ENCODE data around the gene KCND3. TPM values are rescaled to one million over a fixed set of nuclear protein-coding genes. Genes with fewer than 3 reads are reported as not detected.
"Not testable (repeated sequence)": the region's sequence is repeated elsewhere in the genome, so short reads cannot be mapped to it uniquely, and the experiment has no call there.

The KCND3 gene
- total RNA-seq, 1 experiment from 2014 or later: not detected

DNA sequence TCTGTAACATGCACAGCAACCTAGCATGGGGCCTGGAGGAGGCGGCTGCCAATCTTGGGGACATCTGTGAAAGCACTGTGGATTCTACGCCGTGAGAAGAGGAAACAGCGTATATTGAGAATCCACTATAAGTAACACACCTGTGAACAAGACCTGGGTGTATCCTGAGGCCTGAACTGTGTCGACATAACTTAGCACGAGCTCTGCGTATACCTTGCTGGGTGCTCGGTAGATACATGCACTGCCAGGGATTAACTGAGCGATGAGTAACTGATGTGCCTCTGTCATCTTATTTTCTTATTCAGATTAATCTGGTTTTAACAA is 175.2 kb downstream of the KCND3 start:
- no peak for DNase-seq (ENCODE audit: low read depth)

DNA sequence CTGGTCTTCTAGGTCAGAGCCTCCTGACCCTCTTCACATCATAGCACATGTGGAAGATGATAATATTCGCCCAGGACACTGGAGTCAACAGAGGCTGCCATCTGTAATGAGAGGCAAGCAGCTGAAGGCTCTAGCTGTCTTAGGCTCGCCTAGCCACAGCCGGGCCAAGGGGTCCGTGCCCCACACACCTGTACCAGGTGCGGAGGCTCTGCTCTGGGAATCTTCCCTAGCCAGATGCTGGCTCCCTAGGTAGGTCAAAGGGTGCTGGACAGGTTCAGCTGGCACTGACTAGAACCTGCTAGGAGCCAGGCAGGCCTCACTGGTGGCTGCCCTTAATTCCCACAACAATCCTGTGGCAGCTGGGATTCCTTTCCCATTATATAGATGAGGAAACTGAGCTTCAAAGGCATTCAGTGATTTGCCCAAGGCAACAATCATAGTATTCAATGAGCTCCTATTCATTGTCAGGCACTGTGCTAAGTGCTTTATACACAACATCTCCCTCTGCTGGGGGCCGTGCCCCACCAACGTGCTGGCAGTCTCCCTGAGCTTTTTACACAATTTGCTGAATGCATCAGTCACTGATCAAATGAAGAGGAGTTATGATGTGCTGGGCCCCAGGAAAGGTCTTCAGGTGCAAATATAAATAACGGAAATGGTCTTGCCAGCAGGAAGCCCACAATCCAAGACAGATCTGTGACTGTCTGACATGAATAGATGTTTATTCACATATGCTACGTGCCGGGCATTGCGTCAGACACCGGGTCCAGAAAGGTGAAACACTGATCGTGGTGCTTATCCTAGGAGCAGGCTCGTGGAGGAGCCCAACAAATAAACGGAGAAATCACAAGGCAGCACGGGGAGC is 175.8 kb downstream of the KCND3 start:
- no peak for DNase-seq (ENCODE audit: low read depth)

DNA sequence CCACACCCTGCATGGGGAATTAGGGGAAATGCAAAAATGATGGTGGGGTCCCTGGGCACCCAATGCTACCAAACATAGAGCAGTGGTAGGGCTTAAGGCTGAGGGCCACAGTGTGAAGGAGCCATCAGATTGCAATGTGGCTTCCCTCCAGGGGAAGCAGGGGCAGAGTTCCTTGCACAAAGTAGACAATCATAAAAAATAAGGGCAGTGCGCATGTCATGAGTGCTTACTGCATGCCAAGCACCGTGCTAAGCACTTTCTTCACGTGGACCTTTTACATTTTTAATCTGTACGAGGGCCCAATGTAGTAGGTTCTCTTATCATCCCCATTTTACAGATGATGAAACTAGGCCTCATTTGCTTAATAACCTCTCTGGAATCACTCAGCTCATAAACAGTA is 177.2 kb downstream of the KCND3 start:
- DNase-seq (ENCODE audit: low read depth): no peak

DNA sequence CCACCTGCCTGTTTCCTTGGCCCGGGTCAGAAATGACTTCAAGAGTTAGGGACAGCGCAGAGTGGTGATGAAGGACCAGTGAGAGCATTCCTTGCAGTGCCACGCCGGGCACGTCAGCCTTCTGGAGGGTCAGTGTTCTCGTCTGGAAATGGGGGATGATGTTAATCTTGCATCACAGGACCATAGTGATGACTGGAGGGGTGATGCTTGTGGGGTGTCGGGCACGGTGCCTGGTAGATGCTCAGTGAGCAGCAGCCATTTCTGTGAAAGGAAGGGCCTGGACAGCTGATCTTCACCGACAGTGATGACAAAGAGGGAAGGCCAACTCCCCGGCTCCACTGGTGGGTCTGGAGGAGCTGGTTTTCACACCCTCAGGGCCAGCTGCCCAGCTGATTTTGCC is 177.6 kb downstream of the KCND3 start:
- no peak for DNase-seq (ENCODE audit: low read depth)

DNA sequence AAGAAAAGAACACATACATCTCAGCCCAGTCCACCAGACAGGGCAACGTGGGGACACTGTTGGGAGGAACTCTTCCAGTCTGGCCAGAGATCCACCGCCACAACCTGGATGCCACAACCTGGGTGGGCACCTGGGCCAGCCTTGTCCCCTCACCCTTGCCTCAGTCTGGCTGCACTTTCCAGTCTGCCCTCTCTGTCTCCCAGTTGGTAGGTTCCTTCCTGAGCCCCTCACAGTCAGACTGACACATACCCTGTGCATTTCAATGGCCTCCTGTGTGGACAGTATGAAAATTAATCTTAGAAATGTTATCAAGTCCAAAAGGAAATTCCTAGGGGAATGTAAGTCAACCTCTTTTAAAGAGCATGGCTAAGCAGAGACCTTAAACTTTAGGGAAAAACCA is 184.2 kb downstream of the KCND3 start:
- no peak for DNase-seq (ENCODE audit: low read depth)

DNA sequence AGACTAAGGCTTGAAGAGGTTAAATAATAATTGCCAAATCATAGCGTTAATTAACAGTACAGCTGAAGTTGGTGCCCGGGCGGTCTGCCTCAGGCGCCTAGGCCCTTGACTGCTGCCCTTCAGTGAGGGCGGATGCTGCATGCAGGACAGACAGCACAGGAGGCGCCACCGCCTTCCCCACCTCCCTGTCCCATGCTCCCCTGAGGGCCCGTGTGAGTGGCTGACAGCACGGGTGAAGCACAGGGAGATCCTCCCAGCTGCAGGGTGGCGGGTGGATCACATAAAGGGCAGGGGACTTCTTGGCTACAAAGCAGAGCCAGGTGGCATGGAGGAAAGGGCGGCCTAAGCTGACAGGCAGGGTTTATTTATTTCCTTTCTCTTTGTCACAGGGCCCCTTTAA is 184.7 kb downstream of the KCND3 start:
- DNase-seq (ENCODE audit: low read depth): no peak

DNA sequence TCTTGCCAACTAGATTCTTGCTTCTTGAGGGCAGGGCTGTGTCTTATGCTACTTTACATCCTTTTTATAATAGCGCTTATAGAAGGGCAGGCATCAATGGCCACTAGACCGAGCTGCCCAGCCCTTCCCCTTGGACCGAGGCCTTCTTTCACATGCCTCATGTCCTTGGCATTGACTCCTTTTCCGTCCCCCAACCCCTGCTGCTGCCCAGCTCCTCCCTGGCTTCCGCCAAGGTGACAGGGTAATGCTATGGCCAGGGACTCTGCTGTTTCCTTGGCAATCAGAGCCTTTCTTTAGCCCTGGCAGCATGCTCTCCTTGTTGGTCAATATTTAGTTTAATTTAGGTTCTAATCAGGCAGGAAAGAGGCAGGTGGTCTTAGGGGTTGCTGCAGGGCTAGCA is 185.5 kb downstream of the KCND3 start:
- DNase-seq (ENCODE audit: low read depth): no peak

DNA sequence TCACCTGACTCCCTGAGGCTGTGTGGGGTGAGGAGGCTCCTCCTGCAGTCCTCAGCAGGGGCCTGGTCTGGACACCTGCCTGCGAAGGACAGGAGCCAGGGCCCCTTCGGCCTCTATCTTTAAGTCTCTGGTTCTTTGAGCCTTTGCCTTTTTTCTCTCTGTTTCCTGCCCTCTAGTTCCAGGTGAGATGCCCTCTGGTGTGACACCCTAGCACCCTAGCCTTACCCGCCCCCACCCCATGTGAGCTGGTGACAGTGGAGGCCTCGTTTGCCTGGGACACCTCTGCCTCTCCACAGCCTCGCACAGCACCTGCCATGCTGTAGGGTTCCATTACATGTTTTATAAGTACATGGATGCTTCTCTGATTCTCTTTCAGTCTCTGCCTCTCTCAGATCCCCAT is 186.5 kb downstream of the KCND3 start:
- no peak for DNase-seq (ENCODE audit: low read depth)

DNA sequence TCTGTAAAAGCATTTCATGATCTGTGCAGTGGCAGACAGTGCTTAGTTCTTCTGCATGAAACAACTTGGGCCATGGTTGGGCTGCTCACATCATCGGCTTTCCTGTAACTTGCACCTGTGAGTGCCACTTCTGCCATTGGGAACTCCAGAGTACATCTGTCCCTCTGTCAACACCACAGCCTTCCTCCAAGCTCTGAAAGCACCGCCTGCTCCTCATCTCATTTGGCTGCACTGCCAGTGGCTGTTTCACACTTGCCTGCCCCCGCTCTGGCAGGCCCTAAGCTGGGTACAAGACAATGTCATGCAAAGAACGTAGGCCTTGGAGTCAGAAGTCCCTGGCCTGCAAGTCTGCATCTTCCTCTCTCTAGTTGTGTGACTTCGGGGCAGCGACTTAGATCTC is 187.4 kb downstream of the KCND3 start:
- no peak for DNase-seq (ENCODE audit: low read depth)

DNA sequence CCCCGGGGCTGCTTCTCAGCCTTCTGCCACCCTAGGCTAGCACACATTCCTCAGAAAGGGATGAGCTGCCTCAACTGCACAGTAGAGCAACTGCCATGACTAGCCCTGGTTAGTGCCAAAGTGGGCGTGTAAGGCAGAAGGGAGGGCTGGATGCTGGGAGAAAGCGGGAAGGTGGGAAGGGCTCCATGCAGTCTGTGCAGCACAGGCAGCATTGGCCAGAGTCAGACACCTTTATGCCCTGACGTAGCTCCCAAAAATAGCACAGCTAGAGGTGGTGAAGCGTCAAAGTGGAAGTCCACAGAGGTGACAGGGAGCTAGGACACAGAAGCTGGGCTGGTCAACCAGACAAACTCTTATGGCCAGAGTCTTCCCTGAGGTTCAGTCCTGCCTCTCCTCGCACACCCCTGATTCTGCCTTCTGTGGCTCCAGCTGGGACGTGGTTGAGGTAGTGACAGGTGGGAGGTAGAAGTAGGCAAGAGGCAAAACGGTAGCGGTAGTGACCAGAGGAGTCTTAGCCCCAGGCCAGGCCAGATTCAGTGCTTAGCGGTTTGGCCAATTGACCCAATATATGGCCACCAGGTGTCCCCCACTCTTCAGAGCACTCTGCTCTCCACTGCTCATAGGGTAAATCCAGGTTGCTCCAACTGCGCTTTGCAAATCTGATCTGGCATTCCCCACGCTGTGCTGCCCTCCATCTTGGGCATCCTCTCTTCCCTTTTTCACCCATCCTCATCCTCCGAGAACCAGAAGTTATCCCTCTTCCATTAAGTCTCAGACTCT is 188.2 kb downstream of the KCND3 start:
- DNase-seq (ENCODE audit: low read depth): no peak

DNA sequence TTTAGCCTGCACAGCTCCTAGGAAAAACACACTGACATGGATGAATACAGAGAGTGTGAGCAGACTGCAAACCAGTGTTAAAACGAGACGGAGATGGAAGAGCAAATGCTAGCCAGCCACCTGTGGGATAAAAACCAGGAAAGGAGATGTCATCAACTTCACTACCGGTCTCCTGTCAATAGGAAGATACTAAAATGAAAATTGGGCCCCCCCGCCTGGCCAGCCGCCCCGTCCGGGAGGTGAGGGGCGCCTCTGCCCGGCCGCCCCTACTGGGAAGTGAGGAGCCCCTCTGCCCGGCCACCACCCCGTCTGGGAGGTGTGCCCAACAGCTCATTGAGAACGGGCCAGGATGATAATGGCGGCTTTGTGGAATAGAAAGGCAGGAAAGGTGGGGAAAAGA is 189.7 kb downstream of the KCND3 start:
- not testable (repeated sequence) for DNase-seq (ENCODE audit: low read depth)

DNA sequence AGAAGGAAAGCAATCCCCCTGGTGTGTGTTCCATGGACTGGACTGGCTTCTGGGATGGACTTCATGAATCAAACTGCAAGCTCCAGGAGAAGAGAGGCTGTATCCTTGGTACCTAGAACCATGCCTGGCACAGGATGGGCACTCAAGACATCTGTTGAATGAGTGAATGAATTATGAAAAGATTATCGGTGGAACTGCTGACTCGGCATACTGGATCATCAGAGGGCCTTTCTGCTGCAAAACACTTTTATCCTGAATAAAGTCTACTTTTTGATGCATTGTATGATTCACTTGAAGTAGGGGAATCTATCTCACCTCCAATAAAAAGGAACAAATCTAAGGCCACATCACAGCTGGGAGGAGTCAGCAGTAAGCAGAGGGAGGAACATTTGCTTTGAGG is 190.9 kb downstream of the KCND3 start:
- DNase-seq (ENCODE audit: low read depth): no peak

DNA sequence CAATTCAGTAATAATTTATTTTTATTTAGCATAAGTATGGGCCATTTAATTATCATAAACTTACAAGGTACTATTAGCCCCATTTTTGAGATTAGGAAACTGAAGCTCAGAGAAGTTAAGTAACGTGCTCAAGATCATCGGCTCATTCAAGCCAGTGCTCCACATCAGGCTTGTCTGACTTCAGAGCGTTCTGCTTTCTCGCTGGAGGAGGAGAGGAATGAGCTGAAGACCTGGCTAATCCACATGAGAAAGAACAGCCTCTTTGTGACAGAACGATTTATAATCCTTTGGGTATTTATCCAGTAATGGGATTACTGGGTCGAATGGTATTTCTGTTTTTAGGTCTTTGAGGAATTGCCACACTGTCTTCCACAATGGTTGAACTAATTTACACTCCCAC is 194.1 kb downstream of the KCND3 start:
- DNase-seq (ENCODE audit: low read depth): no peak

DNA sequence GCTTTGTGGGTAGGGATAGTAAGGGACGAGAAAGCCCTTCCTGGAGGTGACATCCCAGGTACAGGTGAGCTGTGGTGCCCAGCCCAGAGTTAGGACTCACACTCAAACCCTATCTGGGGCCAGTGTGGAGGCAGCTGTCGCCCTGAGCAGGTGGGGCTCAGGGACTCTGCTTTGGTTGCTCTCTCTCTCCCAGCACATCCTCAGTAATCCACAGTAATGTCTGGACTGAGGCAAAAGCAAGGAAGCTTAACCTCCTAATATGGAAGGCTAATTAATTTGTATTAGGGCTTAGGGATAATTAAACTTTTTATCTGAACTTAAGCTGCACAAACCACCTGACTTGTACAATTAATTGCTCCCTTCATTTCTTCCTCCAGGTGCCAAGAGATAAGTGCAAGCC is 195.5 kb downstream of the KCND3 start:
- no peak for DNase-seq (ENCODE audit: low read depth)

DNA sequence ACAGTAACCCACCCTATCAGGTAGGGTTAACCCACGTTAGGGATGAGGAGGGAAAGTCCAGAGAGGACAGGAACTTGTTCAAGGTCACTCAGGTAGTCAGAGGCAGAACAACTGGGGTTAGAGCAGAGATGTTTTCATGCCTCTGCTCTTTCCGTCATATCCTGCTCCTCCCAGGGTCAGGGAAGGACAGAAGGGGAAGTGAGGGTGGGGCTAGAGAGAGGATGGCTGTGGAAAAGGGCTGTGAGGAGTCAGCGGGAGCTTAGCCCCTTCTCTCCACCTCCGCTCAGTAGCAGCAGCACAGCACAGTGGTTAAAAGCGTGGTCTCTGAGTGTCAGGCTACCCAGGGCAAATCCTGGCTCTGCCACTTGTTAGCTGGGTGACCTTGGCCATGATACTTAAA is 197.2 kb downstream of the KCND3 start:
- DNase-seq (ENCODE audit: low read depth): no peak

DNA sequence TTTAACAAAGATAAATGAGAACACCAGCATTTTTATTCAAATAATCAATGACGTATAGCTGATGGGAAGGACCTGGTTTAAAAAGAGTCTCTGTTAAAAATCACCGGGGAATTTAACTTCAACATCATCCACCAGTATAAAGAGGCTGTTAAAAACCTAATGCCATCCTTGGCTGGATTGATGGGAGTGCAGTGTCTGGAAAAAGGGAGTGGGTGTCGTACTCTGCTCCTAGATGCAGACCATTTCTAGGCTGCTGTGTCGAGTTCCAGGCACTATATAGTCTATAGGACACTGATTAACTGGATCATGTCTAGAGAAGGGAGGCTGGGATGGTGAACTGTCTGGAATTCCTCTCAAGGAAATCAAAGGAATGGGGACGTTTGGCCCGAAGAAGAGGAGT is 197.7 kb downstream of the KCND3 start:
- DNase-seq (ENCODE audit: low read depth): no peak

DNA sequence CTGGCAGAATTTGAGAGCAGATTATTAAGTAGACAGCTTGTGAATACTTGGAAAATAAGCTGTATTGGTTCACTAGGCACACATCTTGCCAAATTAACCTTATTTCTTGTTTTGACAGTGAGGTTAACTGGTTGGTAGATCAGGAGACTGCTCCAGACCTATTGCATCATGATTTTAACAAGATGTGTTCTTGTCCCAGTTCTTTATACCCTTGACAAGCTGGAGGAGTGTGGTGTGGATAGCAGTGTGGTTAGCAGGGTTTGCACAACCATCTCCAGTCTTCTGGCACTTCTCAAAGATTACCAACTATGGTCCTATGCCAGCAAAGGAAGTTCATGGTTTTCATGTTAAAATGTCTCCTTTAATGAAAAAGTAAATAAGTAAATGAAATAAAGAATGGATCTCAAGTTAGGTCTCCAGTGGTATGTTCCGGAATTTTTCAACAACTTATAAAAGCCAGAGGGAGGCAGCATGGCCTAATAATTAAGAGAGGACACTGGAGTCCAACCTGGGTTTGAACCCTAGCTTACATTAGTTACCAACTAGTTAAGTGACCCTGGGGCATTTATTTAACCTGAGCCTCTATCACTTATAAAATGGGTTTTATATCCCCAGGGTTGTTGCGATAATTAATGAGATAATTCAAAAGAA is 199.7 kb downstream of the KCND3 start:
- peak; percentile 1 for DNase-seq (ENCODE audit: low read depth)

DNA sequence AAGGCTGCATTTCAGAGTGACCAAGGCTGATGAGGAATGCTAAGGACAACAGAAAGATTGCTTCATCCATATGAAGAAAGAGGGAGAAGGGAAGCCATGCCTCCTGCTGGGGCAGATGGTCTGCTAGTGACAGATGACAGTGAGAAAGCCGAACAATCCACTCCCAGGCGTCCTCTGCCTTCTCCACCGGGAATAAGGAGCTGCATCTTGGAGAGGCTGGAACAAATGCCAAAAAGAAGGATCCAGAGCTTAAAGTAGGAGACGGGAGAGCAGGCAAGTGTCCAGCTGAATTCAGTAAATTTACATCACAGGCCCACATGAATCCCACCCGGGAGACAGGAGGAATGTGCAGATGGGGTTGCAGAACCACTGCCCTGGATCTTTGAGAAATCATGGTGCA is 200.3 kb downstream of the KCND3 start:
- DNase-seq (ENCODE audit: low read depth): no peak

DNA sequence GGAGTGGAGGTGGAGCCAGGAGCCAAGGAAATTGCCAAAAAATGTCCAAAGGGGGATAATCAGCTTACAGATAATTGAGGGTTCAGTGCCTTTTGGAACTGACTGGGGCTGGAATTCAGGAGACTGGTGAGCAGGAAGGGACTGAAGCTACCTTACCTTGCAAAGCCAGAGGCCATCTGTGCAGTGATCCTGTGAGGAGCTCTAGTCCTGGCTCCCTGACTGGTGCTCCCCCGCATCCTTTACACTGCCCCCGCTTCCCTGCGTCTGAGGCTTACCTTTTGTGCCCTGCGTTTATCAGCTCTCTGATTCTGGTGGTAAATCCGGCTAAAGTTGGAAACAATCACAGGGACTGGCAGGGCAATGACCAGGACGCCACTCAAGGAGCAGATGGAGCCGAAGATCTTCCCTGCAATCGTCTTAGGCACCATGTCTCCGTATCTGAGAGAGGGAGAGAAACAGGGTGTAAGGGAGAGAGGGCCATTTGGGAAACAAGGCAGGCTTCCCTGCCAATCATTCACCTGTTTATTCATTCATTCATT is 202.7 kb downstream of the KCND3 start:
- no peak for DNase-seq (ENCODE audit: low read depth)

DNA sequence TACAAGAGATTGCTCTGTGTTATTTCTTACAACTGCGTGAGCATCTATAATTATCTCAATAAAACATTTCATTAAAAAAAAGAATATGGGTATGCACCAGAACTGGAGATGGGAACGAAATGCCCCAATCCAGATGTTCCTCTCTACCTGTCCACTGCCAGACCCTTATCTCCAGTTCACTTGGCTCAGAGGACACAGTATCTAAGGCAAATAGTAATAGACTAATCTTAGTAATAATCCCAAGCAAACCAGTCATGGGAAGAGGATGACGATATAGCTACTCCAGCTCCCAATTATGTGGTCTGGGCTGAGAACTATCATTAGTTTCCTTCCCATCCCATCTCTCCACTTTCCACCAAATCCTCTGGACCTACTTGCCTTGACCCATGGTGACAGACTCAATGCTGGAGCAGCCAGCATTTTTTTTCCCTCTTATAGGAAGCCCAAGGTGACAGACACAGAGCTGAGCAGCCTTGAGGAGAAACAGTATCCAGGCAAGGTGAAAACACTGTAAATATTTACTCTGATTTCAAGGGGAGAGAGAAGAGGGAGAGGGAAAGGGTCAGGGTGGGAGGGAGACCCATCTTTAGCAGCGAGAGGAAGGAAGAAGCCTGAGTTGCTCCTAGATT is 205.1 kb downstream of the KCND3 start:
- DNase-seq (ENCODE audit: low read depth): no peak

DNA sequence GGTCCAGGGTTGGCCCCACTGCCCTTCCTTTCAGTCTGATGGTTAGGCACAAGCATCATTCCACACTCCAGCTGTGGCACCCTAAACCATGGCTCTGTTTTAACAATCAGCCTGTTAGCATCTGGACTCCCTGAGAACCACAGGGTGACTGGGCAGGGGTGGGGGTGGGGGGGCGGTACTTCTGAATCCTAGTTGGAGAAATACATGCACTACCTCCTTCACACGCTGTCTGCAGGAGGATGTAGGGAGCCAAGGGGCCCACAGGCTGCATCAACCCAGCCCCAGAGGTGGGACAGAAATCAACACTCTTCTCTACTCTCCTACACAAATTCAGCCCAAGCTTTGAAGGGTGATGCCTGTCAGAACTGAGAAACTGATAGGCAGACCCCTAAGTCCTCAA is 209.9 kb downstream of the KCND3 start:
- no peak for DNase-seq (ENCODE audit: low read depth)

DNA sequence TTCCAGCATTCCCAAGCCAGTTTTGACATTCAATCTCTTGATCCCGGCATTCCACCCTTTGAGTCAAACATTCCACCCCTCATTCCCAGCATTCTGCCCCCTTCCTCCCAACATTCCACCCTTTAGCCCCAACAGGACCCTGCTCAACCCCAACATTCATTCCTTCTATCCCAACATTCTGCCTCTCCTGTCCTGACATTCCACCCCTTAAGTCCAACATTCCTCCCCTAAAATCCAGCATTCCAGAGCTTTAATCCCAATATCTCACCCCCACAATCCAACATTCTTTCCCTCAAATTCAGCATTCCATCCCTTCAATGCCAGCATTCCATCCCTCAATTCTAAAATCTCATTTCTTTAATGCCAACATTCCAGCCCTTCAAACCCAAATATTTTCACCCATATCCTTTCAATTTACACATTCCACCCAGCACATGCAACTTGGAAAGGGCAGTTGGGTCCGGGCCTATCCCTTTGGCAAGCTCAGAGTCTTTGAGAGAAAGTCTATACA is 210.9 kb downstream of the KCND3 start:
- peak; percentile 26 for DNase-seq (ENCODE audit: low read depth)

Measured in RPMI7951 (cell line).